HPDE6-E6E7 (cell line): ENCODE data around the gene CCDC141.

ENCODE experiments used
- DNase-seq: peaks from one replicate; pipeline ENCODE4 v3.0.0; 2011; ENCODE audit warnings: missing footprints; ENCODE audit errors: extremely low spot score

CCDC141 gene

DNA sequence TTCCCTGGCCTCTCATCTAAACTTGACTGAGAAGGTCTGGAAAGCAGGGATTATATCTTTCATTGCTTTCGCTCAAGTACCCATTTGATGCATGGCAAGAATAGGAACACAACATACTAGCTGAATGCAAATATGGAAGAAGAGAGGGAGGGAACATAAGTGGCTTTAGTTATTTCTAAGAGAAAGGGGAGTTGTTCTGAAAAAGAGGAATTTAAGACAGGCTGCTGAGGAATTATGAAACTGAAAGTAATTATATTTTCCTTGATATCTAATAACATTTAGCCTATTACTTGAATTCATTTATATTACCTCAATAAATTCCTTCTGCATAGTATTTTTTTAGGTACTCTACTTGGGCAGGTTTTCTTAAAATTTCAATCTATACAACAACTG lies 136.9 kb downstream of the CCDC141 start:
- no peak for DNase-seq

DNA sequence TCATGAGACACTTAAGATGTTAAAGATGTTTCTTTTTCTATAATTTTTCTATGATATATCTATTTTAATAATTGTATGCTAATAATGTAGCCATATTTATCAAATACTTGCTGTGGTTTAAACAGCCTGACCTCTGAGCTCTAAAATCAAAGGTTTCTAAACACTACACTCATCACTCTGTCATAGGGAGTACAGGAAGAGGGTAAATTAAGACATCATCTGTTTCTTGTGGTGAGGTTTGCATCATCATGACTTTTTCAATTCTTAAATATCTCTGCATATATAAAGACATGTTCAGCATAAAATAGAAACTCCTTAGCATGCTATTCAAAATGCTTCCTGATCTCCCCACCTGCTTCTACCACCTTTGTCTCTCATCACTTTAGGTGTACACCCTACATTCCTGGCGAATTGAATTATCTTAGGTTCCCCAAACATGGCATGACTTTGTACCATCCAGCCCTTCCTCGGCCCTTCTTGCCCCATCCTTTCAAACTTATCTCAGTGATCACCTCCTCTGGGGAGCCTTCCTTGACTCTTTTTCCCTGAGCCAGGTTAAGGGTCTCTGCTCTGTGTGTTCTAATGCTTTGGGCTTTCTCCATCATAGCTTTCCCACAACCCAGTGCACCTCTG lies 137.4 kb downstream of the CCDC141 start:
- no peak for DNase-seq

DNA sequence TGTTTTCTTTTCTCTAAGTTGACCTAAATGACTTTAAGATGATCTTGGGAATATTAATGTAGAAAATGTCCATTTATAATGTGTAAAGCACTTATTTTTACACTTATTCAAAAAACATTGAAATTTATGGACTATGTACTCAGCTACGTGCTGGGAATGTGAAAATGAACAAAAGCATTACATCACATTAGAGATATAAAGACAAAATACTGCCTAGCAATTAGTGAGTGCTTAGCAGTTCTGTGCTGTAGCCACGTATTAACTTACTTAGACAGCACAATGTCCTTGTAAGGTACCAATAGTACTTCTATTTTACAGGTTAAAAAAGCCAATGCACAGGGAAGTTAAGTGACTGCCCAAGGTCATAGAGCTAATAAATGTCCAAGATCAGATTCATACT lies 138.9 kb downstream of the CCDC141 start:
- DNase-seq = no peak

DNA sequence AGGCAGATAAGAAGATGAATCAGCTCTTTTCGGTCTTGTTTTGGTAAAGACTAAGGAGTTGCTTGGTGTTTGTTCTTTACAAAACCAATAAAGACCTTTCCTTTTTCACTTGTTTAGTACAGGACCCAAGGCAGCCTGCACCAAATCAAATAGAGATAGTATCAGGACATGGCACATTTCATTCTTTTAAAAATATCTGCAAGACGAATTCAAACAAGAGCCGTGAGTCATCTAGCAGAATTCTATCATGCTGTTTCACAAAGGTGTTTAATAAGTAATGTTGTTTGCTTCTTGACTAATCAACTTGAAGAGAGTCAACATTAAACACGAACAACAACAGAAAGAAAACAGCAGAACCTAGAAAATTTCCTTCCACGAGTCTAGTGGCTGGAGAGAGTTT lies 139.9 kb downstream of the CCDC141 start:
- DNase-seq = no peak

DNA sequence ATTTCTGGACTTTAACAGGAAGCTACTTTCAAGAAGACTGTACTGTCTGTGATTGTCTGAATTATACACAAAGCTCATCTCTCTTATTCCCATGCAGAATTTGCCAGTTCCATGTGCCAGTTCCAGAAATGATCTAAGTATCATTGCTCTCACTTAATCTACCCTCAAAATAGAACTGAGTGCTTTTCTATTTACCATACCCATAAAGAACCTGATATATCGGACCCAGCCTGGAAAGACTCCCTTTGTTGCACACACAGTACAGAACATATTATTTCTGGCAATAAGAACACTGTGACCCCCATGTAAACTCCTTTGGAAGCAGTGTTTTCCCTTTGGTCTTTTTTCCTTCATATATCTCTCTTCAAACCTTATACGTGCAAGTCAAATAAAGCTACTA lies 140.4 kb downstream of the CCDC141 start:
- DNase-seq = no peak

DNA sequence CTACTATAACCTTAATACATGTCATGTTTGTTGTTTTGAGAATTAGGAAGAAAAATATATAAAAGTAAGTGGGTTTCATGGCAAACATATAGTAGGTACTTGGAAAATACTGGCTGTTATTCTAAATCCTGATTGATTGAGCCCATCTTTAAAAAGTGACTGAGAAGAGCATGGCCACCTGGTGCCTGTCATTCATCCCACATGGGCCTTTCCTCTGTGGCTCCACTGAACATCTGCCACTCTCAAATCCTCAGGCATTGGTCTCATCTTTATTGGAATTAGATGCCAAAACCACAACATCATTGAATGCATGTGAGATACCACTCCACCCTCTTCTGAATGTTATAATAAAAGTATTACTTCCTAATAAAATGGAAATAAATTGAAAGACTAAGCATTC lies 141.1 kb downstream of the CCDC141 start:
- DNase-seq = no peak

DNA sequence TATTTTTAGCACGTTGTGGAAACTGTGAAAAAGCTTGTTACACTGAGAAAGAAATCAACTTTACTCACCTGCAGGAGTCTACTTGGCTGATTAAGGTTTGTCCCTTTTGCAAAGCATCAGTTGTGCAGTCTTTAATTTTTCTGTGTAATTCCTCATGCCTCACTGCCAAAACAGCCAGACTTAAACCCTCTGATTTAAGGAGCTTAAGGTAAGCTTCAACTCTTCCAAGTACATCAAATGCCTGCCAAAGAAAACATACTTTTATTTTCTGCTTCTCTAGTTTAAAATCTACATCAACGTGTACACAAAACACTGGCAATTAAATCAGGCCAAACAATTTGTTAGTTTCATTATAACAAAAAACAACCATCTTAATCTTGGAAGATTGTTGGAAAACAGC lies 144.7 kb downstream of the CCDC141 start:
- no peak for DNase-seq

DNA sequence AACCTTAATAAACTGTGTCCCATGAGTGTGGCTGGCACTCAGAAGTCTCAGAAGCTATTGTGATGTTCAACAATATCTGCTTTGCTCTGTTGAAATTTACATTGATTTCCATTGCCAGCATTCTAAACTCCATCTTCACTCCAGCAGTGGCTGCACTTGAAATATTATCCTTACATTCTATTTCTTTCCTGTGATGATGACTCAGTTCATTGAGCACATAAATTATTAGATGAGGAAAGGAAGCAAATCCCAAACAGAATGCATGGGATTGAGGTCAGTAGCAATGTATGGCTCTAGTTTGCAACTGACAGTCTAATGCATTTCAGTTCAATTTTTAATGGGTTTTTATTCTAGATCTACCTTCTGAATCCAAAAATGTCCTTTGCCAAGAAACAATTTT lies 150.3 kb downstream of the CCDC141 start:
- no peak for DNase-seq

DNA sequence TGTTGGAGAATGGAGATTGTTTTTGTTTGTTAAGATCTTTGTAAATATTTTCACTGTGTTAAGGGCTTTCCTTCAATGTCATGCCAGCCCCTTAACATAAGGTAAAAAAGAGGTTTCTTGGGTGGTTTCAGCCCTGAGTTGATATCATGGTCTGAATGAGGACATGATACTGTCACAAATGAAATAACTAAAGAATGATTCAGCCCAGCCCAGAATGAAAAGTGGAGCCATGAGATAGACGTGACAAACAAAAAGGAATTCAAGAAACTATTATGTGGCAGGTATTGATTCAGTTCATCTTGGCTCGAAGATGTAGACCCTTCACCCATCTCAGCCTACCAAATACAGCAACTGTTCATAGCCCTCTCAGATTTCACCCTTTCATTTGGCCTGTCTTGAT lies 154.1 kb downstream of the CCDC141 start:
- DNase-seq = no peak

DNA sequence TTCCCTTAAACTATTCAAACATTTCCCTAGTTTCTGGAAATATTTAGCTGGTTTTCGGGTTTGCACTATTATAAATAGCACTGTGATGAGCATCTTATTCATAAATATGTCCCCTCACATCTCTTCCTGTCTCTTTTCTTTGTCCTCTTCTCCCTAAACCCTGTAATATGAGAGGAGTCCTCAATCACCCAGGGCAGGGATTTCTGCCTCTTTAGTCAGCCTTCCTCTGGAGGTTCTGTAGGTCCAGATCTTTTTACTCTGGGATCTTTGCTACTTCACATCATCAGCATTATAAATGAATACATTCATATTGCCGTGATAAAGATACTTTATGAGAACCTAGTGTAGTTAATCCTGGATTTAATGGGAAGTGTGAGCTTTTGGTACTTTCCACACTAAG lies 154.8 kb downstream of the CCDC141 start:
- no peak for DNase-seq

DNA sequence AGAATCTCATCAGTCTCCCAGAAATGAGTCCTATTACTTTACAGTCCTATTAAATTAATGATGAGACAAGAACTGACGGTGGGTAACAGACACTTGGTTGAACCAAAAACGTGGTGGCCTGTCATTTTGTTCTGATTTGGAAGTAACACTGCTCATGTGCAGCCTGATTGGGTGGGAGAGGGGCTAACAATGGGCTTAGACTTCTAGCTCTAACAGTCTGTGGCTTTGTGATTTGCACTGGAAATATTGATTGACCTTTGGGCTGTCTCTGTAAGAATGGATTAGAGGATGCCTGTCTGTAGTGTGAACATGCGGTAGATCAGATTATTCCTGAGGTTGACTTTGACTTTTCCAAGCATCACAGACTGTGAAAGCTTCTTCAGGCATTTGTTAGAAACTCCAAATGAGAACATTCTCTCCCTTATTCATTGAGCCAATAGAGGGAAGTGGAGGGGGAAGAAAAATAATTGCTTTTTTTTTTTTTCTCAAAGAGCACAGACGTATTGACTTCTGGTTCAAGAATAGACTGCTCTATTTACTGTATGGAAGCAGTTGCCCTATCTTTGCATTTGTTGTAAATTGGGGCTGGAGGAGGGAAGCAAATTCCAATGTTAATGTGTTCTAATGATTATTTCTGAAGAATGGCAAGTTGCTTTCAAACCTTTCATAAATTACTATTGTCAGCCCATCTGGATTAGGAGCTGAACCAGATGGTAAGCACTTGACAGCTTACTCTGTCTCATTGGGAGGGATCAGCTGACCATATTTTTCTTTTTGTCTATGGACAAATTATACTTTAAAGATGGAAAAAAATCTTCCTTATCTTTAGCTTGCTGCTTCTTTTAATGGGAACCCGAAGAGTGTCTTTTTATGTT lies 156.9 kb downstream of the CCDC141 start:
- DNase-seq = no peak

DNA sequence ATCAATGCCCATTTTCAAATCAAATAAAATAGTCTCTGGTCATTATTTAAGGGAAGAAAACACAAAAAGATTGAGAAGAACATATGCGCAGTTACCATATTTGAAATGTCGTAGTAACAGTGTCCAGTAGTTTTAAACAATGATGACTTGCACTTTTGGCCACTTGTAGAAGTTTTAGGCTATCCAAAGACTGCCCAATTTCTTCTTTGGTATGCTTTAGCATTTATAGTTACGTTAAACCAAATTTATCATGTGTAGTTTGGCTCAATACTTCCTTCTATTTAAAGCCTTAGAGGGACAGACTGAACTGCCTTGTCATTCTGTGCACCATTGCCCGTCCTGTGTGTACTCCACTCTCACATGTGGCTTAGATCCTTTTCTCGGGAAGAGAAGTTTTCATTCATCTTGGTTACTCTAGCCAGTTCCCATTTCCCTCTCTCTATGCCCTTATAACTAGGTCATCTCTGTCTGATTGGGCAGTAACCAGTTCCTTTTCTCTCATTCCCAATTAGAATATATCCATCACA lies 157.9 kb downstream of the CCDC141 start:
- DNase-seq = no peak

DNA sequence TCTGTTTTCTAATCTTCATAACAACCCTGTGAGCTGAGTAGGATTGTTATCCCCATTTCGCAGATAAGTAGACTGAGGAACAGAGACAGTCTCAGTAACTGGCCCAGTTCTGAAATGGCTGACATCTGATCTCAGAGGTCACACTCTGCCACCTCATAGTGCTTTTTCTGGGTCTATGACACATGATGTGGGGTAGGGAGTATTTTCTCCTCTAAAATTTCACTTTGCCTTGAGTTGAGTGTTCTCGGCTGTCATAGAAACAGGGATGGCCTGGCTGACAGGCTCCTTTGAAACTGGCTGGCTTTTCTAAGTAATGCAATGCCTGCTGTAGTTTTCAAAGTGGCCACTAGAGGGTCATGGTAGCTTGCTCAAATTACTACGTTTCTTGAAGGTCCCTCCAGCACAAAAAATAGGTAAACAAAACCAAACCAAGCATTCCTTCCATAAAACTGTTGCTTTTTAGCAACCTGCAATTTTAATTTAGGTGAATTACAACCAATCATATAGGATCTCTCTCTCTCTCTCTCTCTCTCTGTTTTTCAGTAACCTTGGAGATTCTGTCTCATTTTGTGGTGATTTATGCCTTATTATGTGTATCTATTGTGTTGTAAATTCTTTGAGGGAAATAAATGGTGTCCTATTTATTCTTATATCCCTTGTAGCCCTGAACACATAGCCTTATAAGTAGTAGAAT lies 158.5 kb downstream of the CCDC141 start:
- DNase-seq = peak; percentile 21

DNA sequence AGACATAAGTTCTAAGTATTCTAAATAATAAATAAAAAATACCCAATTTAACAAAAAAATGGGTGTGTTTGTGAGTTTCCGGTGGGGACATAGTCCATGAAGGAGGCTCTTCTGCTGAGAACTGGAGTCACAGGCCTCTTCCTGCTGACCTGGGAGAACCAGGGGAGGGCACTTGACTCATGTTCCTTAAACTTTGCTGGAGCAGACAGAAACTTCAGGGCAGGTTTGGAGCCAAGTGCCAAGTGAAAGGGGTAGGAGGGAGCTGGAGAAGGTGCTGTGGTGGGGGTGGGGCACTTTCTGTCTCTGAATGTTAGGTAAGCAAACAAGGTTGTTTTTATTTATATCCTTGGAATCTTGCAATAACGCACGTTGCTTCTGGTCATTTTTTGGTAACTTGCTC lies 163.9 kb downstream of the CCDC141 start:
- DNase-seq = no peak

DNA sequence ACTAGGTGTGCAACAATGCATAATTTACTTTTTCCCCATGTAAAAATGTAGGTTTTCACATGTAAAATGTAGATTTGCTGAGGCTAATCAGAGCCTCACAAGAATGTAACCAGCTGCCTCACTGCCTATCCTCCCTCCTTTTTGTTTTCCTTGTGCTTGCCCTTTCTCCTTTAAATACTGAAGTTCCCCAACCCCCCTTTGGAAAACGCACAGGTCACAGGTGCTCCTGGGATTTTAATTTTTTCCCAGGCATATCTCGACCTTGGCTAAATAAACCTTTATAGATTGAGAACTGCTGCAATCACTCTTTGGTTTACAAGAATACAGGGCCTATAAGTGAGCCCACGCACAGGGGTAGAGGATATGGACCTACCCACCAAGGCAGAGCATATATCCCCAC lies 165.5 kb downstream of the CCDC141 start:
- no peak for DNase-seq

DNA sequence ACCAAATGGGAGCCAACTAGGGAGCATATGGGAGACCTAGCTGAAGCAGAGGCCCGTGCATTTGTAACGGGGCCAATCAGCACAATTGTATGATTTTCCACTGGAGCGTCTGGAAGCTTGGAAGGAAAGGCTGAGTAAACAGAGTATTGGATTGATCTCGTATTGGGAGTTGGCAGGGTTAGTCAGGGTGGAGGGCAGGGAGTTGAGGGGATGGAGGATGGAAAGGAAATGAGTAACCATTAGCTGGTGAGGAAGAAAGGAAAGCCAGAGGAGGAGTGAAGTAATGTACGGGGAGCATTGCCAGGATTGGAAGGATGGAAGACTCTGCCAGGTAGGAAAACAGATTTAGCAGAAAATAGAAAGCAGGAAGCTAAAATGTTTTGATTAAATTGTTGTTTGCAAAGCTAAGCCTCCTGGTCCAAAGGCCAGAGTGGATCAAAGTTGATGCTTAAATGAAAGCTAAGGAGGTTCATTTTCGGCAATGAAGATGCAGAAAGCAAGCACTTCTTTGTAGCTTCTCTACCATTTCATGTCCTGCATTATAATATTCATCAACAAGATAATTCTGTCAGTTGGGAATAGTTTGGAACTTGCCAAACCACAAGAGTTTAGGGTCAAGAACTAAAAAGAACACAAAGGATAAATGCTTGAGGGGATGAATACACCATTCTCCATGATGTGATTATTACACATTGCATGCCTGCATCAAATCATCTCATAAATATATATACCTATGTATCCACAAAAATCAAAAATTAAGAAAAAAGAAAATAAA lies 167.1 kb downstream of the CCDC141 start:
- DNase-seq = no peak

DNA sequence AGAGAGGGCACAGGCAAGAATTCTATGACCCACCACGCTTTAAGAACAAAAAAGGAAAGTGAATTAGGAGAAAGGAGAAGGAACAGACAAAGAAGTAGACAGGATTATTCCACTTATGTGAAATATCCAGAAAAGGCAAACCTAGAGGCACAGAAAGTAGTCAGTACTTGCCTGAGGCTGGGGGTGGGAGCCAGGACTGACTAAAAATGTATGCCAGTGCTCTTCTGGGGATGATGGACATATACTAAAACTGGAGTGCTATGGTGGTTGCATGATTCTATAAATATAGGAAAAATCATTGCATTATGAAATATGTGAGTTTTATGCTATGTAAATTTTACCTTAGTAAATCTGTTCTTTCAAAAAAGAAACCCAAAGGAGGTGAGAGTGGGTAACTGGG lies 168.9 kb downstream of the CCDC141 start:
- DNase-seq = no peak

DNA sequence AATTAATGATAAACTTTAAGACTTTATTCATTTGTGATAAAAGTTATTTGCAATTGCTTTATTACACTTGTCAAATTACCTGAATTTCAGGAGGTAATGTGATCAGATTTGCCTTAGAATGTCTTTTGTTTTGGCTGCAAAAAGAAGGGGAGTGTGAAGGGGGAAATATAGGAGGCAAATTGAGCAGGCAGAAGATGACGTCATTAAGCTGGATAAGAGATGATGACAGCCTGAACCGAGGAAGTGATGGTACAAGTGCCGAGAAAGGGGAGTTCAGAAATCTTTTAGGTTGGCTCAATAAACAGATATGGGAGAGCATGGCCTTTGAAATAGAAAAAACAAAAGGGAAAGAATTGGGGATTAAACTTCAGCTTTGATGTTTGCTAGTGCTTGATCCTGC lies 169.7 kb downstream of the CCDC141 start:
- DNase-seq = no peak

DNA sequence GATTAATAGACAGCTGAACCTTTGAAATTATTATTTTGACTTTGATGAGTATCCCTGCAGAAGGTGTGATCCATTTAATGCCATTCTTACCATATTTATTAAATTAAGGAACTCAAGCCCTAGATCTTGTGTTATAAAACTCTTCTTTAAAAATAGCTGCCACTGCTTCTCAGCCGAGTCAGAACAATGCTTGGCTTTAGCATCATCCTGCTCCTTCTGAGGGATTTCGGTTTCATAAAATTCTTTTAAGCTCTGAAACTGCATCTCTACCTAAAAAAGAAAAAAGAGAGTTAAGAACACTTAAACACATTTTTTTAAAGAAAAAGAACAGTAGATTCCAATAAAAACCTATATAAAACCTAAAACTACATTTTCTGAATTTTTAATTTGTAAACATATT lies 172.1 kb downstream of the CCDC141 start:
- no peak for DNase-seq

DNA sequence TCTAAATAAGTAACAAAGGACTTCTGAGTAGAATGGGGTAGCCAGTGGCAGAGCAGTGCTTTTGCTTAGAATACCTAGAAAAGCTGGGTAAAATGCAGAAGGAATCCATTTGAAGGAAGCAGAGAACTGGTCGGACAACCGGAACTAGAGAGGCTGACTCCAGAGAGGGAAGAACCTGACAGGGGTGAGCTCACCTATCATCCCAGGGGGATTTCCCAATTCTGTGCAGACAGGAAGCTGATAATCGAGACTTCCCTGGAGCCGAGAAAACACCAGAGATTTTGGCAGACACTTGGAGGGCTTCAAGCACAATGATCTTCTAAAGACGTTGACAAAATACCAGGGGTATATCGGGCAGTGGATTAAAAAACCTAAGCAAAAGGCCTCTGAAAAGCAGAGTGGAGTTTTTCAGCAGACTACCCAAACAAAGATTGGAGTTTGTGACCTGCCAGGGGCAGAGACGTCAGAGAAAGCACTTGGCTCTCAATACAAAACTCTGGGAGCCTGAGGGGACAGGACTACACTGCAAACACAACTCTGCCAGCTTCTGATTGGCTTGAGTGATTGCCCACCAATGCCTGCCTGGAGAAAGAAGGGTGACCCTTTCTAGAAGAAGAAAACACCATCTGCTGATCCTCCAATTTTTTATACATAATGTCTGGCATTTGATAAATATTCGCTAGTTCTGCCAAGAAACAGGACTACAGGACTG lies 175.3 kb downstream of the CCDC141 start:
- DNase-seq = no peak

DNA sequence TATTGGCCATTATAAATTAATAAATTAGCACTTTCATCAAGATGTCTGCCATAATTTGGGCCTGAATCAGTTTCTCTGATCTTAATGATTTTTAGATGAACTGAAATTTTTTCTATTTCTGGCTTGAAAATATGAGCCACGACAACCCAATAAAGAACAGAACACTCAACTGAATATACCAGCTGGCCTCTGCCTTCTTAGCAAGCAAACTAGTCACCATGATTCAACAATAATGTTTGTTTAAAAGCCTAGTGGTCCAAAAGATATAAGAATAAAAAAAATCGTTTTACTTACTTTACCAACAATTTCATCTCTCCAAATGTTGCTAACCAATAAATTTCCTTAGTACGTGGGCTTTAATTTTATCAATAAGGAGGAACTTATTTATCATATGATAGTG lies 176.0 kb downstream of the CCDC141 start:
- no peak for DNase-seq
